T-cell (primary cell): Measurements from ENCODE around the gene FAM72B. TPM values are rescaled to one million over a fixed set of nuclear protein-coding genes. Genes with fewer than 3 reads are reported as not detected.
"Not testable (repeated sequence)": the region's sequence is repeated elsewhere in the genome, so short reads cannot be mapped to it uniquely, and the experiment has no call there.

Source experiments
- ATAC-seq, 4 experiments: fragments of 200-7000 bp in 3 of 4; fragments of 150-1000 bp in 1 of 4; cut with Tn5 transposase; replicated peaks in 1 of 4; 1 replicate in 3 of 4; 2 replicates in 1 of 4; pipeline ENCODE4 v1.10.0; 2021; ENCODE audit warnings: moderate library complexity in 3 of 4, mild to moderate bottlenecking in 2 of 4, moderate number of reproducible peaks in 1 of 4
- CTCF ChIA-PET, 2 donors: fragments of 300-600 bp; sonication (Branson Sonifier 250); formaldehyde crosslinking; loops; one replicate each; lab custom pipeline; 2022; ENCODE audit warnings: antibody characterized with exemption in 2 of 2; lab: Charles Lee
- POLR2A ChIA-PET, 2 donors: fragments of 300-600 bp; sonication (Branson Sonifier 250); formaldehyde crosslinking; loops; one replicate each; lab custom pipeline; 2022; ENCODE audit warnings: antibody characterized with exemption in 2 of 2; lab: Charles Lee
- DNase-seq, 35 experiments: peaks; one replicate each; pipeline versions ENCODE4 v3.0.0 to v3.0.0-alpha.2; 2013 to 2023
- H3K27ac ChIP-seq: one replicate; pipeline ENCODE4 v1.5.1; 2013; ENCODE audit warnings: low read length
- H3K27me3 ChIP-seq, 2 experiments: replicated peaks in 1 of 2; 1 replicate in 1 of 2; 2 replicates in 1 of 2; pipeline versions ENCODE4 v1.6.1 to v1.7.0; 2013; ENCODE audit warnings: low read length in 1 of 2, mixed read lengths in 1 of 2; ENCODE audit not compliant: control insufficient read depth in 2 of 2, insufficient read depth in 2 of 2; ENCODE audit errors: extremely low read depth in 1 of 2
- H3K36me3 ChIP-seq, 2 donors: 1 replicate in 1 of 2; 2 replicates in 1 of 2; pipeline versions ENCODE4 v1.6.1 to v1.7.0; 2013; ENCODE audit warnings: low read length in 1 of 2; ENCODE audit not compliant: control insufficient read depth in 2 of 2, insufficient read depth in 1 of 2; ENCODE audit errors: extremely low read depth in 1 of 2
- H3K4me1 ChIP-seq, 2 experiments: 1 replicate in 1 of 2; 2 replicates in 1 of 2; pipeline versions ENCODE4 v1.6.1 to v1.7.0; 2013; ENCODE audit warnings: low read length in 2 of 2, mixed read lengths in 1 of 2; ENCODE audit not compliant: insufficient read depth in 2 of 2, control insufficient read depth in 1 of 2; ENCODE audit errors: extremely low read depth in 1 of 2
- H3K4me3 ChIP-seq, 2 donors: 1 replicate in 1 of 2; 2 replicates in 1 of 2; pipeline versions ENCODE4 v1.5.1 to v1.7.0; 2013; ENCODE audit warnings: mild to moderate bottlenecking in 2 of 2, low read length in 1 of 2, moderate library complexity in 1 of 2; ENCODE audit not compliant: control insufficient read depth in 1 of 2; ENCODE audit errors: extremely low read depth in 1 of 2
- H3K9me3 ChIP-seq: 2 replicates; pipeline ENCODE4 v1.7.0; 2013
- H3K27ac Mint-ChIP-seq, 2 donors: one replicate each; pipeline ENCODE4 v1.8.0; 2020 to 2021; ENCODE audit warnings: mild to moderate bottlenecking in 2 of 2, mixed read lengths in 2 of 2
- H3K27me3 Mint-ChIP-seq, 2 donors: one replicate each; pipeline ENCODE4 v1.8.0; 2021 to 2022; ENCODE audit warnings: mixed read lengths in 2 of 2
- H3K36me3 Mint-ChIP-seq: one replicate; pipeline ENCODE4 v1.8.0; 2021; ENCODE audit warnings: mixed read lengths
- H3K4me1 Mint-ChIP-seq, 3 donors: one replicate each; pipeline ENCODE4 v1.8.0; 2020 to 2022; ENCODE audit warnings: mixed read lengths in 3 of 3, mild to moderate bottlenecking in 1 of 3
- H3K4me3 Mint-ChIP-seq, 3 donors: one replicate each; pipeline ENCODE4 v1.8.0; 2020 to 2022; ENCODE audit warnings: mild to moderate bottlenecking in 3 of 3, mixed read lengths in 3 of 3, moderate library complexity in 3 of 3
- H3K9me3 Mint-ChIP-seq, 3 donors: one replicate each; pipeline ENCODE4 v1.8.0; 2020 to 2022; ENCODE audit warnings: mixed read lengths in 3 of 3
- WGBS: methylation state at CpG from one replicate; pipeline ENCODE4 v1.1.5; 2013; ENCODE audit warnings: missing lambda C conversion rate; ENCODE audit not compliant: insufficient coverage; 5-methylcytosine and 5-hydroxymethylcytosine counted together
- total RNA-seq, 35 experiments: library from RNA in 6 of 35; stranded (reverse) in 6 of 35; fragments of 120-200 nt in 1 of 35; gene quantifications; one replicate each; pipeline versions ENCODE4 v1.2.1 to v1.2.4 and lab custom pipeline; 2013 to 2026

The FAM72B gene
- total RNA-seq, 5 donors from 2014 or later (not counting 1 experiment from before 2014, with no cell fraction given) = 0.56 to 1.2 (median 0.67) TPM; not detected in 1

GRCh38 chr1:121154811-121155210, 29.3 kb downstream of the FAM72B start:
- H3K27ac Mint-ChIP-seq, H3K4me1 Mint-ChIP-seq, H3K27me3 Mint-ChIP-seq, H3K9me3 ChIP-seq, CTCF ChIA-PET, H3K27me3 ChIP-seq, H3K36me3 Mint-ChIP-seq, H3K9me3 Mint-ChIP-seq, H3K4me1 ChIP-seq, POLR2A ChIA-PET, ATAC-seq, H3K4me3 Mint-ChIP-seq, H3K4me3 ChIP-seq, DNase-seq, H3K27ac ChIP-seq, H3K36me3 ChIP-seq: not testable (repeated sequence)
- no CpG with 5 or more reads among the region's 2 CpGs for WGBS

- H3K27me3 Mint-ChIP-seq, H3K4me3 Mint-ChIP-seq, ATAC-seq, H3K9me3 ChIP-seq, H3K27me3 ChIP-seq, POLR2A ChIA-PET, H3K27ac ChIP-seq, H3K4me1 Mint-ChIP-seq, DNase-seq, H3K36me3 Mint-ChIP-seq, H3K4me1 ChIP-seq, H3K9me3 Mint-ChIP-seq, H3K27ac Mint-ChIP-seq, H3K36me3 ChIP-seq, H3K4me3 ChIP-seq, CTCF ChIA-PET: not testable (repeated sequence)
These were observed 31.4 kb downstream of the FAM72B start for GRCh38 chr1:121152788-121153187.

DNA sequence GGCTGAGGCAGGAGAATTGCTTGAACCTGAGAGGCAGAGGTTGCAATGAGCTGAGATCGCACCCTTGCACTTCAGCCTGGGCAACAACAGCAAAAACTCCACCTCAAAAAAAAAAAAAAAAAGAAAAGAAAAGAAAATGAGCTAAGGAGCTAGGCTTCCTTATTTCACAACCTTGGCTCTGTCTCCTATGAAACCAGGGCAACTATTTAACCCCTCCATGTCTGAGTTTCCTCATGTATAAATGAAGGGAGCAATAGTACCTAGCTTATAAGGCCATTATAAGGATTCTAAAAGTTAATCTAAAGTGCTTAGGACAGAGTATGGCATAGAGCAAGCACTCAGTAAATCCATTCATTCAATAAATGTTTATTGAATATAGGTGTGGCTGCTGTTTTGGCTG, 32.8 kb downstream of the FAM72B start:
- H3K4me1 ChIP-seq, H3K27ac Mint-ChIP-seq, H3K9me3 ChIP-seq, H3K27ac ChIP-seq, H3K27me3 ChIP-seq, POLR2A ChIA-PET, ATAC-seq, H3K36me3 ChIP-seq, CTCF ChIA-PET, H3K36me3 Mint-ChIP-seq, H3K4me3 ChIP-seq, H3K4me1 Mint-ChIP-seq, DNase-seq, H3K27me3 Mint-ChIP-seq, H3K4me3 Mint-ChIP-seq, H3K9me3 Mint-ChIP-seq: not testable (repeated sequence)
- WGBS = no CpG with 5 or more reads among the region's 1 CpG

- H3K36me3 ChIP-seq, H3K27ac ChIP-seq, CTCF ChIA-PET, POLR2A ChIA-PET, H3K4me3 Mint-ChIP-seq, H3K27me3 ChIP-seq, H3K4me1 ChIP-seq, H3K4me3 ChIP-seq, DNase-seq, H3K9me3 ChIP-seq, H3K36me3 Mint-ChIP-seq, H3K27me3 Mint-ChIP-seq, H3K9me3 Mint-ChIP-seq, H3K27ac Mint-ChIP-seq, H3K4me1 Mint-ChIP-seq: not testable (repeated sequence)
- WGBS = no CpG with 5 or more reads among the region's 9 CpGs
- peak in 2 of 4 experiments; percentile 42 to 68 for ATAC-seq
These were observed 35.5 kb downstream of the FAM72B start for GRCh38 chr1:121148489-121149190.

DNA sequence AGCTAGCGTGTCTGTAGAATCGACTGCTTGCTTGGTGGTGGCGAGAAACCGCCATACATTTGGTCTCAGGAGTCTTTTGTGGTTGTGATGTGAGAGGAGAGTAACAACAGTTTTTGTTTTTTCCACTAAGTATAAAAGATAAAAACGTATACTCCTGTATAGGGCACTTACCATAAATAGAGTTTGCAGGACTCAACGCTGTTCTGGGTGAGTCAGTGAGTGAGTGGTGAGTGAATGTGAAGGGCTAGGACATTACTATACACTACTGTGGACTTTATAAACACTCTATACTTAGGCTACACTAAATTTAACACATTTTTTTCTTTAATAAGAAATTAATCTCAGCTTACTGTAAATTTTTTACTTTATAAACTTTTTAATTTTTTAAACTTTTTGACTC, 43.7 kb downstream of the FAM72B start:
- H3K4me1 Mint-ChIP-seq, ATAC-seq, CTCF ChIA-PET, H3K27me3 Mint-ChIP-seq, H3K36me3 Mint-ChIP-seq, H3K9me3 Mint-ChIP-seq, H3K4me3 Mint-ChIP-seq, H3K36me3 ChIP-seq, H3K27ac Mint-ChIP-seq, H3K4me1 ChIP-seq, H3K27ac ChIP-seq, H3K9me3 ChIP-seq, POLR2A ChIA-PET, H3K27me3 ChIP-seq, DNase-seq, H3K4me3 ChIP-seq: not testable (repeated sequence)
- no CpG with 5 or more reads among the region's 6 CpGs for WGBS

DNA sequence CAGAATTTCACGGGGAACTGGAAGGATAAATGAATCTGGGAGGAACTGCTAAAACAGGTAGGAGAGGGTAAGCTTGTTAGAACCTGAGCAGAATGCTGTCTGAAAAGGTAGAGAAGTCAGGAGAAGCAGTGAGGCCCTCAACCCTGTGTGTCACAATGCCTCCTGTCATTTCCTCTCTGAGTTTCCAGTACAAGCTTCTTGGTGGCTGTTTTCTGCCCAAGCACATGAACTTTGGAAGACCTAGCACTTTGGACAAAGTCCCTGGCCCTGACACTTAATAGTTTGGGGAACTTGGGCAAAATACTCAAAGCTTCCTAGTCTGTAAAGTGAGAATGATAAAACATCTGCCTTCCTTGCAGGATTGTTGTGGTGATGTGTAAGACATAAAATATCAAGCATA, 52.6 kb downstream of the FAM72B start:
- POLR2A ChIA-PET, H3K27me3 Mint-ChIP-seq: not testable (repeated sequence)
- no CpG with 5 or more reads among the region's 1 CpG for WGBS

DNA sequence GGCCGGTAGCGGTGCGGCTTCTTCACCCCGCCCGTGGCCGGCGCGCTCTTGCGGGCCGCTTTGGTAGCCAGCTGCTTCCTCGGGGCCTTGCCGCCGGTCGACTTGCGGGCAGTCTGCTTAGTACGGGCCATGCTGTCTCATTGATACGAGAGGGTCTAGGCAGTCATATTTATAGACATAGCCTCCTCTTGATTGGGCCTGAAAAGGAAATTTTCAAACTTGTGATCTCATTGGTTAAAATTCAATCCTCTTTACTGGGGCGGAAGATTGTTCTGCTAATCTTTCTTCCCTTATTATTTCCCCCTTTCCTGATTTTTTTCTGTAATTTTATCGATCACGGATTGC, 65.7 kb downstream of the FAM72B start:
- CTCF ChIA-PET, H3K9me3 ChIP-seq, H3K27ac Mint-ChIP-seq, H3K27ac ChIP-seq, H3K4me3 ChIP-seq, POLR2A ChIA-PET, H3K27me3 ChIP-seq, H3K4me1 Mint-ChIP-seq, DNase-seq, H3K36me3 ChIP-seq, H3K36me3 Mint-ChIP-seq, H3K9me3 Mint-ChIP-seq, H3K4me1 ChIP-seq, H3K27me3 Mint-ChIP-seq: not testable (repeated sequence)
- WGBS = no CpG with 5 or more reads among the region's 20 CpGs
- H3K4me3 Mint-ChIP-seq = peak overlapping the region in 2 of 3 donors; percentile 33 to 47
- ATAC-seq = peak; percentile 11 to 44 (median 42)

More for the DNA sequence above, 52.6 kb downstream of the FAM72B start:
- H3K9me3 Mint-ChIP-seq, H3K27ac ChIP-seq, H3K27ac Mint-ChIP-seq, H3K4me1 Mint-ChIP-seq, H3K9me3 ChIP-seq, H3K36me3 Mint-ChIP-seq, H3K4me3 ChIP-seq, H3K4me1 ChIP-seq, H3K27me3 ChIP-seq, H3K36me3 ChIP-seq, H3K4me3 Mint-ChIP-seq, ATAC-seq, CTCF ChIA-PET, DNase-seq: not testable (repeated sequence)
